Heart right ventricle (tissue), 16 donors: ENCODE data around the gene PRICKLE2. TPM values are rescaled to one million over a fixed set of nuclear protein-coding genes. Genes with fewer than 3 reads are reported as not detected.
A peak's percentile ranks its signal among the peaks of the same experiment; 100 is the strongest.

Experiments
- ATAC-seq, 8 donors: fragments of 200-7000 bp; cut with Tn5 transposase; one replicate each; pipeline ENCODE4 v1.9.1; 2020; ENCODE audit warnings: mild to moderate bottlenecking in 8 of 8, moderate library complexity in 8 of 8, moderate number of reproducible peaks in 1 of 8
- DNase-seq, 2 donors: peaks; one replicate each; pipeline ENCODE4 v3.0.0-alpha.2; 2020
- H3K27ac ChIP-seq, 10 donors: fragments of 200-600 bp; sonication (generic) in 2 of 10; one replicate each; pipeline versions ENCODE4 v1.5.0 to v1.8.0; 2020 to 2022; ENCODE audit warnings: mild to moderate bottlenecking in 3 of 10
- H3K27me3 ChIP-seq, 7 donors: fragments of 200-600 bp; one replicate each; pipeline ENCODE4 v1.8.0; 2021 to 2022; ENCODE audit warnings: mild to moderate bottlenecking in 2 of 7
- H3K36me3 ChIP-seq, 9 donors: fragments of 200-600 bp; sonication (generic) in 1 of 9; one replicate each; pipeline versions ENCODE4 v1.5.0 to v1.8.0; 2020 to 2022; ENCODE audit warnings: mild to moderate bottlenecking in 2 of 9
- H3K4me1 ChIP-seq, 9 donors: fragments of 200-600 bp; sonication (generic) in 1 of 9; one replicate each; pipeline versions ENCODE4 v1.5.0 to v1.8.0; 2020 to 2022; ENCODE audit warnings: mild to moderate bottlenecking in 4 of 9
- H3K4me3 ChIP-seq, 10 donors: fragments of 200-600 bp; sonication (generic) in 2 of 10; one replicate each; pipeline versions ENCODE4 v1.5.0 to v1.8.0; 2020 to 2022; ENCODE audit warnings: mild to moderate bottlenecking in 7 of 10, moderate library complexity in 2 of 10
- H3K9me3 ChIP-seq, 11 donors: fragments of 200-600 bp in 10 of 11; sonication (generic) in 2 of 11; one replicate each; pipeline versions ENCODE4 v1.5.0 to v1.8.0; 2013 to 2022; ENCODE audit warnings: mild to moderate bottlenecking in 2 of 11, control low read depth in 1 of 11, moderate library complexity in 1 of 11
- WGBS, 2 donors: extraction: QIAGEN DNeasy Blood & Tissue Kit; methylation state at CpG; one replicate each; pipeline ENCODE4 v1.1.7; 2013; ENCODE audit warnings: inconsistent platforms in 1 of 2; 5-methylcytosine and 5-hydroxymethylcytosine counted together
- intact Hi-C, 10 donors: fragments of 100-400 bp; cut with DNase I; formaldehyde crosslinking; loops; one replicate each; pipeline versions ENCODE4 v1.11.1 to v1.14.2; 2022
- polyA plus RNA-seq, 2 donors: library from polyadenylated mRNA; stranded (reverse); fragments of 200-250 nt; gene quantifications; one replicate each; pipeline ENCODE4 v1.2.3, GENCODE V29; 2013
- total RNA-seq, 10 donors: library from RNA; stranded (reverse); fragmentation: NEBNext Ultra II Directional in 3 of 10; extraction: Animal tissue kit (Norgen Biotek cat#: 25700) in 3 of 10; gene quantifications; one replicate each; pipeline versions ENCODE4 v1.2.1 to v1.2.4, GENCODE V29; 2021 to 2023
- TF ChIP-seq, protein P1 (sequence below), 9 donors: fragments of 200-600 bp; sonication (generic) in 2 of 9; IDR thresholded peaks; one replicate each; pipeline versions ENCODE4 v1.5.0 to v1.8.0; 2021 to 2022; ENCODE audit warnings: antibody characterized with exemption in 9 of 9, mild to moderate bottlenecking in 5 of 9, moderate library complexity in 1 of 9
- donor health status: Arrhythmogenic right ventricular cardiomyopathy.
- donor health status: ischemic (EF 13 %, LVEDD 7.1; RV severe dilation, severe dysfunction).
- donor health status: healthy with polysubstance abuse.
- donor health status: DM: no; HTN: yes; CAD: no.
- donor health status: DM: no; HTN: no; CAD: no.
- donor health status: ischemic (EF 25% LVEDD 6.9; RV normal size, moderate dysfunction).
- donor health status: ischemic (EF 25% LVEDD 5.7; RV mildly dilated, moderate dysfunction).
- donor health status: healthy.
- donor health status: DM: yes; HTN: yes; CAD: no.
- donor health status: Ischemic cardiomyopathy.
- donor health status: ischemic (EF 35%, LVEDD 5.7; RV mildly dilated, moderate dysfunction).
- donor health status: nonischemic (EF 11% LVEDD 7.7; RV severe dilation, severe dysfunction).
- donor health status: DM: yes; HTN: yes; CAD: no.
- donor health status: PGD.
- donor health status: ischemic (EF 29% LVEDD 5.4; RV normal size, mild dysfunction).
- donor health status: nonischemic (EF 23%, LVEDD 6.1; RV moderate dilation, normal function).

The PRICKLE2 gene
- total and polyA plus RNA-seq, 12 donors = 1.8 to 12.2 (median 8.1) TPM

DNA sequence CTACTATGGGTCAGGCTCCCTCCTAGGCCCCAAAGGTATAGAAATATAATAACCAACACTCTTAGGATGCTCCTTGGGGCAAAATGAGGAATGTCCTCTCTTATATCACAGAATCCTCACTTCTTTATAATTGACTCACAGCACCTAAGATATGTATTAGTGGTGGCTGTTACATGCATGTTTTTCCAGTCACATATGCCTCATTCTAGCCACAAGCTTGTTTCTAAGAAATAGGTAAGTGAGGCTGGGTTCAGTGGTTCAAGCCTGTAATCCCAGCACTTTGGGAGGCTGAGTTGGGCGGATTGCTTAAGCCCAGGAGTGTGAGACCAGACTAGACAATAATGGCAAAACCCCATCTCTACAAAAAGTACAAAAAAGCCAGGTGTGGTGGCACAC is 144.0 kb downstream of the PRICKLE2 start:
- H3K9me3 ChIP-seq = peaks cover 0 to 6% (median 0%) of the 10 kb centered on the region in 11 donors
- H3K27ac ChIP-seq = no peak overlapping the region
- ATAC-seq = no peak
- TF ChIP-seq, protein P1, sequence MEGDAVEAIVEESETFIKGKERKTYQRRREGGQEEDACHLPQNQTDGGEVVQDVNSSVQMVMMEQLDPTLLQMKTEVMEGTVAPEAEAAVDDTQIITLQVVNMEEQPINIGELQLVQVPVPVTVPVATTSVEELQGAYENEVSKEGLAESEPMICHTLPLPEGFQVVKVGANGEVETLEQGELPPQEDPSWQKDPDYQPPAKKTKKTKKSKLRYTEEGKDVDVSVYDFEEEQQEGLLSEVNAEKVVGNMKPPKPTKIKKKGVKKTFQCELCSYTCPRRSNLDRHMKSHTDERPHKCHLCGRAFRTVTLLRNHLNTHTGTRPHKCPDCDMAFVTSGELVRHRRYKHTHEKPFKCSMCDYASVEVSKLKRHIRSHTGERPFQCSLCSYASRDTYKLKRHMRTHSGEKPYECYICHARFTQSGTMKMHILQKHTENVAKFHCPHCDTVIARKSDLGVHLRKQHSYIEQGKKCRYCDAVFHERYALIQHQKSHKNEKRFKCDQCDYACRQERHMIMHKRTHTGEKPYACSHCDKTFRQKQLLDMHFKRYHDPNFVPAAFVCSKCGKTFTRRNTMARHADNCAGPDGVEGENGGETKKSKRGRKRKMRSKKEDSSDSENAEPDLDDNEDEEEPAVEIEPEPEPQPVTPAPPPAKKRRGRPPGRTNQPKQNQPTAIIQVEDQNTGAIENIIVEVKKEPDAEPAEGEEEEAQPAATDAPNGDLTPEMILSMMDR (IDR thresholded peaks at IDR 0.05) = no peak
- H3K36me3 ChIP-seq = no peaks in the 10 kb centered on the region
- intact Hi-C loops = no loop called here
- 96 to 100% methylated on average over 1 of the region's 1 CpG for WGBS, 2 donors
- no peak overlapping the region for H3K4me3 ChIP-seq
- H3K4me1 ChIP-seq = no peaks in the 10 kb centered on the region
- H3K27me3 ChIP-seq = no peaks in the 10 kb centered on the region
- no peak for DNase-seq

DNA sequence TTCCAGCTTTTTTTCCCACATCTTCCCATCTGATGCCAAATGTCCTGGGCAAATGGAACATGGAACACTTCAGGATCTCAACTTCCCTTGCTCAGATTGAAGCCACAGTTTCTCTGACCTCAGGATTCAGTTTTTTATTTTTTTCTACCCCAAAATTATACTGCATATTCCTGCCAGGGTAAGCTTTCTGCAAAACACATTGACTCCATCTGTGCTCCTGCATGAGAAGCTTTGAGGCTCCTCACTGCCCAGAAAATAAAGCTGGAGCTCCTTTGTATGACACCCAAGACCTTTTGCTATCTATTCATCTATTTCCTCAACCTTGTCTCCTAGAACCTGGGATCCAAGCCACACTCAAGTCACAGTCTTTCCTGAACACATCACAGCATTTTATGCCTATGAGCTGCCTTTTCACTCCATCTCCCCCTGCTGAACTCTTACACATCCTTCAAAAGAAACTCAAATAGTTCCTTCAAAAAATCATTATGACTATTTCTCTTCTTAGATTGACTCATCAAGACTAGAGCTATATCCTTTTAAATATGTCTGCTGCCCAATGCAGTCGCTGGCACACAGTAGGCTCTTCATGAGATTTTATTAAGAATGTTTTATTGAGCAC is 144.5 kb downstream of the PRICKLE2 start:
- intact Hi-C loops = no loop called here
- no peak for DNase-seq
- no peak for ATAC-seq
- TF ChIP-seq, protein P1 (IDR thresholded peaks at IDR 0.05) = no peak
- no peak overlapping the region for H3K27ac ChIP-seq
- no peaks in the 10 kb centered on the region for H3K27me3 ChIP-seq
- 86 to 96% methylated on average over 1 of the region's 1 CpG for WGBS, 2 donors
- H3K36me3 ChIP-seq = no peaks in the 10 kb centered on the region
- peaks cover 0 to 6% (median 0%) of the 10 kb centered on the region in 11 donors for H3K9me3 ChIP-seq
- H3K4me1 ChIP-seq = no peaks in the 10 kb centered on the region
- H3K4me3 ChIP-seq = no peak overlapping the region

DNA sequence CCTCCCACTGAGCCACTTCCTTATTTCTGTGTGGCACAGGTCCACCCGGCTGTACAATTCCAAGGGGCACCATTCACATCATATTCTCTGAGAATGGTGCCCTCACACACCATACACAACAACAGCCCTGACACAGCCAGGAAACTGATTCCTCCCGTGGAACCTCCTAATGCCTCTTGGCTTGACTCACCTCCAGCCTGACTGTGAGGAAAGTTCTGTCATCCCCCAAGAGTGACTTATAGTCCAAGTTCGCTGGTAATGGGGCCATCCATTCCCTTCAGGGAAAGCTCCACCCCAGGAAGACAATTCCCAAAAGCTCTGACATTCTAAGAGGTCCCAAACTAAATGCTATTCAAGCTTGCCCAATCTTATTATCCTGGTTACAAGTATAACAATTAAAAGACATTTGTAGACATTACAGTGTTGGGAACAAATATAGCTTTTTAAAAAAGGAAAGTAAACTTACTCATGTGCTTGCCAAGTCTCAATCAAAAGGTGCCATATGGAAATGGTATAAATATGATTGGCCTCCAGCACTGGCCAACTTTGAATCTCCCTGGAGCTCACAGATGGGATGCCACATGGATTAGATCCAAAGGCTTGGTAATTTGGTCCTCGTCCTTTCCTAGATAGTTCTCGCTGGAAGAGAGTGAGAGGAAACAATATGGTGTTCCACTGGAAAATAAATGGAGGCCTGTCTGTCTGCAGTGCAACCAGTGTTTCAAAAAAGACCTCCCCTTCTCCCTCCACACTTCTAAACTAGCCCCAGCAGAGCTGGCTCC is 145.7 kb downstream of the PRICKLE2 start:
- TF ChIP-seq, protein P1 (IDR thresholded peaks at IDR 0.05) = no peak
- Histone ChIP-seq H3K27ac (no peak overlapping the region), H3K4me1 (no peaks in the 10 kb centered on the region), H3K4me3 (no peak overlapping the region), H3K9me3 (peaks cover 0 to 3% (median 0%) of the 10 kb centered on the region in 11 donors), H3K27me3 (no peaks in the 10 kb centered on the region), H3K36me3 (no peaks in the 10 kb centered on the region)
- DNase-seq (no peak), ATAC-seq (peak in 1 of 8 donors; percentile 53)
- intact Hi-C loops = no loop called here
- WGBS, 2 donors = 68 to 77% methylated on average over 5 of the region's 5 CpGs

DNA sequence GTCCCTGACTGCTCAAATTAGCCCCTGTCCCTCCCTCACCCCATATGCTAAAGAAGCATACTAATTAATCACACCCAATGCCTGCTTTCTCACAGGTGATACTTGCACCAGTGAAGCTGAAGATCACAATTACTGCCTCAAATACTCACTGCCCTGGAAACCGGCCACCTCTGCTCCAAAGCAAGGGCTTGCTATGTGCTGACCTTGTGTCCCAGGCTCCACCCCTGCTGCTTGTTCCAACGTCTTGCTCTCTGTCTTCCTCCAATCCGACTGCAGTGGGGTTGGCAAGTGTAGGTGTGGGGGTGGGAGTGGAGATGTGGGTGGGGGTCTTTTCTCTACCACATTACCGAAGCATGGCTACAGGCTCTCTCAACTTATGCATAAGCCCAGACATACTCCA is 146.3 kb downstream of the PRICKLE2 start:
- no peaks in the 10 kb centered on the region for H3K9me3 ChIP-seq
- H3K36me3 ChIP-seq = no peaks in the 10 kb centered on the region
- TF ChIP-seq, protein P1 (IDR thresholded peaks at IDR 0.05) = no peak
- intact Hi-C loops = no loop called here
- WGBS, 2 donors = 65 to 66% methylated on average over 4 of the region's 4 CpGs
- H3K4me1 ChIP-seq = peaks cover 0 to 4% (median 0%) of the 10 kb centered on the region in 9 donors
- no peaks in the 10 kb centered on the region for H3K27me3 ChIP-seq
- H3K27ac ChIP-seq = no peak overlapping the region
- DNase-seq = no peak
- ATAC-seq = no peak
- no peak overlapping the region for H3K4me3 ChIP-seq
